A172 (cell line): ENCODE results near the gene DLG1. TPM values are rescaled to one million over a fixed set of nuclear protein-coding genes. Genes with fewer than 3 reads are reported as not detected.

Source experiments
- DNase-seq: peaks from one replicate; pipeline ENCODE4 v3.0.0-alpha.2; 2015; ENCODE audit warnings: low spot score
- total RNA-seq: library from RNA; depleted of rRNA; stranded (reverse); fragments of >200 nt; shearing (Covaris generic); gene quantifications from 2 replicates; pipeline ENCODE4 v1.2.3, GENCODE V29; 2014

DLG1 gene
- total RNA-seq, 1 experiment from 2014 or later, result 148 TPM

- DNase-seq, result no peak
Measured at GRCh38 chr3:197015790-197016736, 282.3 kb downstream of the DLG1 start.

- DNase-seq, result no peak
Measured at GRCh38 chr3:197014942-197015575, 283.4 kb downstream of the DLG1 start.

- no peak for DNase-seq
Measured at GRCh38 chr3:197014024-197014423, 284.4 kb downstream of the DLG1 start.

GRCh38 chr3:197012540-197012883 is 285.9 kb downstream of the DLG1 start:
- no peak for DNase-seq

GRCh38 chr3:197011780-197012539 is 286.5 kb downstream of the DLG1 start:
- DNase-seq, result no peak

- no peak for DNase-seq
Measured at GRCh38 chr3:197010556-197011351, 287.7 kb downstream of the DLG1 start.

GRCh38 chr3:197009532-197010019 is 288.8 kb downstream of the DLG1 start:
- DNase-seq, result no peak

GRCh38 chr3:197008436-197009209 is 289.8 kb downstream of the DLG1 start:
- DNase-seq, result no peak

GRCh38 chr3:197007953-197008352 is 290.5 kb downstream of the DLG1 start:
- DNase-seq, result no peak

- DNase-seq, result no peak
Measured at GRCh38 chr3:197007296-197007940, 291.0 kb downstream of the DLG1 start.

- no peak for DNase-seq
Measured at GRCh38 chr3:197006860-197007259, 291.6 kb downstream of the DLG1 start.

- DNase-seq, result no peak
Measured at GRCh38 chr3:197006446-197006845, 292.0 kb downstream of the DLG1 start.

- DNase-seq, result no peak
Measured at GRCh38 chr3:197003461-197004385, 294.7 kb downstream of the DLG1 start.

GRCh38 chr3:197002701-197003454 is 295.5 kb downstream of the DLG1 start:
- peak; percentile 45 for DNase-seq

- DNase-seq, result no peak
Measured at GRCh38 chr3:197001972-197002700, 296.3 kb downstream of the DLG1 start.

- no peak for DNase-seq
Measured at GRCh38 chr3:197001106-197001971, 297.1 kb downstream of the DLG1 start.

- DNase-seq, result peak; percentile 46
Measured at GRCh38 chr3:197000211-197000610, 298.2 kb downstream of the DLG1 start.
